GM12878 (cell line): ENCODE data around the gene TAX1BP1. TPM values are rescaled to one million over a fixed set of nuclear protein-coding genes. Genes with fewer than 3 reads are reported as not detected.

Experiments used
- ATAC-seq: fragments of 200-7000 bp; cut with Tn5 transposase; 3 replicates; pipeline ENCODE4 v1.9.1; 2020; ENCODE audit warnings: mild to moderate bottlenecking, moderate library complexity
- BruUV-seq: library from RNA; stranded (reverse); fragments of 400-500 nt; replicated peaks from 2 replicates; lab custom pipeline; 2021; lab: Mats Ljungman, UMichigan
- CTCF ChIA-PET: fragments of 300-600 bp; sonication (Branson Sonifier 250); formaldehyde crosslinking; extraction: SDS; loops from one replicate; lab custom pipeline; 2021; ENCODE audit warnings: inconsistent platforms; lab: Yijun Ruan, JAX
- POLR2A ChIA-PET: fragments of 350-600 bp; formaldehyde crosslinking; extraction: SDS; loops from one replicate; lab custom pipeline; 2021; ENCODE audit warnings: inconsistent platforms; lab: Charles Lee
- RAD21 ChIA-PET: fragments of 300-600 bp; sonication (Branson Sonifier 250); formaldehyde crosslinking; loops from one replicate; lab custom pipeline; 2023; ENCODE audit warnings: antibody characterized with exemption; ENCODE audit not compliant: unreplicated experiment; lab: Charles Lee
- SMC1A ChIA-PET: fragments of 300-600 bp; sonication (Branson Sonifier 250); formaldehyde crosslinking; loops from one replicate; lab custom pipeline; 2023; ENCODE audit not compliant: unreplicated experiment, uncharacterized antibody; lab: Charles Lee
- DNase-seq: peaks from one replicate; pipeline ENCODE4 v3.0.0-alpha.2; 2011; ENCODE audit warnings: low read depth, low spot score
- FAIRE-seq: peaks from 3 replicates; lab custom pipeline; 2011; peaks lifted over from hg19 to GRCh38; lab: Jason Lieb, UNC
- H2AFZ ChIP-seq: 2 replicates; pipeline ENCODE4 v1.6.0; 2011; ENCODE audit warnings: low read depth, low read length, control low read depth; ENCODE audit not compliant: control insufficient read depth
- H3K27ac ChIP-seq: 2 replicates; pipeline ENCODE4 v1.5.1; 2011; ENCODE audit warnings: control low read depth; ENCODE audit not compliant: control insufficient read depth, insufficient read depth
- H3K27me3 ChIP-seq, 2 experiments: replicated peaks in 1 of 2; 2 replicates each; pipeline versions ENCODE4 v1.6.0 to v1.6.1; 2011; ENCODE audit warnings: low read length in 1 of 2; ENCODE audit not compliant: control insufficient read depth in 2 of 2, insufficient read depth in 2 of 2
- H3K36me3 ChIP-seq, 2 experiments: 2 replicates each; pipeline ENCODE4 v1.5.1; 2011; ENCODE audit warnings: low read length in 1 of 2; ENCODE audit not compliant: control insufficient read depth in 2 of 2, insufficient read depth in 2 of 2
- H3K4me1 ChIP-seq: 2 replicates; pipeline ENCODE4 v1.6.1; 2011; ENCODE audit warnings: mild to moderate bottlenecking, low read length, moderate library complexity, mixed read lengths; ENCODE audit not compliant: control insufficient read depth, insufficient read depth
- H3K4me2 ChIP-seq: 2 replicates; pipeline ENCODE4 v1.6.0; 2011; ENCODE audit warnings: control low read depth; ENCODE audit not compliant: control insufficient read depth, insufficient read depth
- H3K4me3 ChIP-seq: fragments of 200-600 bp; sonication (generic); 2 replicates; pipeline ENCODE4 v1.5.1; 2016
- H3K79me2 ChIP-seq: 2 replicates; pipeline ENCODE4 v1.6.0; 2011; ENCODE audit warnings: low read length; ENCODE audit not compliant: control insufficient read depth, insufficient read depth
- H3K9ac ChIP-seq: 2 replicates; pipeline ENCODE4 v1.8.0; 2011; ENCODE audit warnings: low read length, control low read depth, mixed read lengths; ENCODE audit not compliant: control insufficient read depth, insufficient read depth
- H3K9me3 ChIP-seq: replicated peaks from 3 replicates; pipeline ENCODE4 v1.5.1; 2011; ENCODE audit warnings: mild to moderate bottlenecking, low read length; ENCODE audit not compliant: control insufficient read depth, insufficient read depth
- H4K20me1 ChIP-seq: 2 replicates; pipeline ENCODE4 v1.6.0; 2011; ENCODE audit not compliant: control insufficient read depth, insufficient read depth
- CEBPZ ChIP-seq: fragments of 150-350 bp; IDR thresholded peaks from 2 replicates; pipeline ENCODE4 v1.6.1; 2016; ENCODE audit warnings: low read depth, low read length
- E4F1 ChIP-seq: fragments of 450-650 bp; IDR thresholded peaks from 2 replicates; pipeline ENCODE4 v1.6.1; 2018; ENCODE audit warnings: borderline replicate concordance, mild to moderate bottlenecking; ENCODE audit not compliant: partially characterized antibody
- GATAD2B ChIP-seq: fragments of 450-650 bp; conservative IDR thresholded peaks from 2 replicates; pipeline ENCODE4 v1.6.1; 2017; ENCODE audit warnings: low read depth, mild to moderate bottlenecking, moderate library complexity
- MEF2A ChIP-seq: IDR thresholded peaks from 2 replicates; pipeline ENCODE4 v1.6.1; 2011; ENCODE audit warnings: low read depth, mild to moderate bottlenecking, low read length, moderate library complexity; ENCODE audit not compliant: insufficient read depth
- RUNX3 ChIP-seq: IDR thresholded peaks from 2 replicates; pipeline ENCODE4 v1.6.1; 2012; ENCODE audit warnings: low read length, inconsistent platforms
- WGBS: methylation state at CpG from one replicate; pipeline ENCODE4 v1.1.6; 2016; ENCODE audit warnings: low lambda C conversion rate; ENCODE audit not compliant: insufficient replicate concordance, insufficient coverage; ENCODE audit errors: missing lambda C conversion rate; 5-methylcytosine and 5-hydroxymethylcytosine counted together
- in situ Hi-C: fragments of 300-500 bp; cut with MboI; formaldehyde crosslinking; loops from 9 replicates; pipeline ENCODE4 v1.14.3; 2018; ENCODE audit warnings: mixed read lengths
- intact Hi-C: fragments of 100-400 bp; cut with micrococcal nuclease; formaldehyde crosslinking; loops from one replicate; pipeline ENCODE4 v1.14.2; 2022; ENCODE audit not compliant: unreplicated experiment
- polyA plus RNA-seq, 11 experiments: library from polyadenylated mRNA; depleted of rRNA in 4 of 11; unstranded in 6 of 11; stranded (reverse) in 5 of 11; fragments of >200 nt; fragmentation: Nextera tagmentation in 4 of 11; fragmentation: Illumina TruSeq in 1 of 11; extraction: Ambion mirVana in 4 of 11; extraction: Trizol in 1 of 11; gene quantifications; 1 replicate in 1 of 11; 2 replicates in 10 of 11; pipeline versions ENCODE4 v1.2.1 to v1.2.3, GENCODE V29; 2011 to 2016; ENCODE audit warnings: inconsistent platforms in 2 of 11, missing spikeins in 2 of 11, low read depth in 1 of 11
- total RNA-seq, 4 experiments: library from RNA; depleted of rRNA in 3 of 4; stranded (reverse); fragments of >200 nt in 3 of 4; fragmentation: Illumina TruSeq in 1 of 4; extraction: Trizol in 1 of 4; gene quantifications; 2 replicates each; pipeline versions ENCODE4 v1.2.1 to v1.2.3, GENCODE V29; 2013 to 2021

TAX1BP1 gene
- total and polyA plus RNA-seq, 10 of the 15 experiments (the other 5 are each of a cell fraction or from before 2014, with no cell fraction given), result 30.8 to 105 (median 52.0) TPM

- ATAC-seq (no peak), FAIRE-seq (no peak), DNase-seq (no peak)
- no peak overlapping the region for H3K9ac ChIP-seq
- no peaks in the 10 kb centered on the region for H4K20me1 ChIP-seq
- WGBS, result 48% methylated on average over 15 of the region's 15 CpGs
- no peaks in the 10 kb centered on the region for H3K36me3 ChIP-seq
- TF ChIP-seq E4F1 (no peak), RUNX3 (no peak), CEBPZ (no peak), MEF2A (no peak), GATAD2B (no peak)
- H3K27me3 ChIP-seq, result no peaks in the 10 kb centered on the region
- H3K9me3 ChIP-seq, result no peaks in the 10 kb centered on the region
- CTCF ChIA-PET, result no interaction called here
- H2AFZ ChIP-seq, result no peak overlapping the region
- intact Hi-C loops (no loop called here), in situ Hi-C loops (no loop called here)
- H3K27ac ChIP-seq, result no peak overlapping the region
- H3K79me2 ChIP-seq, result no peaks in the 10 kb centered on the region
- no peak overlapping the region for H3K4me2 ChIP-seq
- SMC1A ChIA-PET, result no interaction called here
- POLR2A ChIA-PET, result no interaction called here
- H3K4me3 ChIP-seq, result no peak overlapping the region
- no TSS peak for BruUV-seq
- RAD21 ChIA-PET, result no interaction called here
- H3K4me1 ChIP-seq, result no peaks in the 10 kb centered on the region
Measured at GRCh38 chr7:27868131-27868550, 128.2 kb downstream of the TAX1BP1 start.
